Naive B cell (primary cell): ENCODE results near the gene TRIML2. TPM values are rescaled to one million over a fixed set of nuclear protein-coding genes. Genes with fewer than 3 reads are reported as not detected.
A peak's percentile ranks its signal among the peaks of the same experiment; 100 is the strongest.

Source experiments
- ATAC-seq, 2 donors: fragments of 150-1000 bp; cut with Tn5 transposase; 2 replicates each; pipeline ENCODE4 v1.10.0; 2021; ENCODE audit warnings: low read depth in 2 of 2, mild to moderate bottlenecking in 2 of 2, moderate library complexity in 2 of 2
- DNase-seq: peaks from one replicate; pipeline ENCODE4 v3.0.0; 2022
- H3K27ac Mint-ChIP-seq, 6 donors: one replicate each; pipeline ENCODE4 v1.8.0; 2020 to 2022; ENCODE audit warnings: mild to moderate bottlenecking in 6 of 6, mixed read lengths in 6 of 6, moderate library complexity in 5 of 6, inconsistent platforms in 2 of 6
- H3K27me3 Mint-ChIP-seq, 3 donors: one replicate each; pipeline ENCODE4 v1.8.0; 2021 to 2022; ENCODE audit warnings: mixed read lengths in 3 of 3, mild to moderate bottlenecking in 1 of 3
- H3K36me3 Mint-ChIP-seq, 2 donors: one replicate each; pipeline ENCODE4 v1.8.0; 2020 to 2022; ENCODE audit warnings: mixed read lengths in 2 of 2, inconsistent platforms in 1 of 2, mild to moderate bottlenecking in 1 of 2
- H3K4me1 Mint-ChIP-seq, 3 donors: one replicate each; pipeline ENCODE4 v1.8.0; 2020 to 2022; ENCODE audit warnings: mixed read lengths in 3 of 3, inconsistent platforms in 1 of 3, mild to moderate bottlenecking in 1 of 3, moderate library complexity in 1 of 3
- H3K4me3 Mint-ChIP-seq, 8 donors: one replicate each; pipeline ENCODE4 v1.8.0; 2020 to 2022; ENCODE audit warnings: mild to moderate bottlenecking in 8 of 8, mixed read lengths in 8 of 8, moderate library complexity in 8 of 8, inconsistent platforms in 2 of 8
- H3K9me3 Mint-ChIP-seq, 7 donors: one replicate each; pipeline ENCODE4 v1.8.0; 2020 to 2022; ENCODE audit warnings: mixed read lengths in 7 of 7, mild to moderate bottlenecking in 5 of 7, inconsistent platforms in 2 of 7, moderate library complexity in 1 of 7
- polyA plus RNA-seq, 6 donors: library from polyadenylated mRNA; unstranded; fragments of 300-500 nt; fragmentation: Illumina TruSeq; gene quantifications; one replicate each; pipeline ENCODE4 v1.2.3, GENCODE V29; 2021; ENCODE audit warnings: low read depth in 6 of 6

Gene TRIML2
- polyA plus RNA-seq, 6 donors from 2014 or later: not detected

DNA sequence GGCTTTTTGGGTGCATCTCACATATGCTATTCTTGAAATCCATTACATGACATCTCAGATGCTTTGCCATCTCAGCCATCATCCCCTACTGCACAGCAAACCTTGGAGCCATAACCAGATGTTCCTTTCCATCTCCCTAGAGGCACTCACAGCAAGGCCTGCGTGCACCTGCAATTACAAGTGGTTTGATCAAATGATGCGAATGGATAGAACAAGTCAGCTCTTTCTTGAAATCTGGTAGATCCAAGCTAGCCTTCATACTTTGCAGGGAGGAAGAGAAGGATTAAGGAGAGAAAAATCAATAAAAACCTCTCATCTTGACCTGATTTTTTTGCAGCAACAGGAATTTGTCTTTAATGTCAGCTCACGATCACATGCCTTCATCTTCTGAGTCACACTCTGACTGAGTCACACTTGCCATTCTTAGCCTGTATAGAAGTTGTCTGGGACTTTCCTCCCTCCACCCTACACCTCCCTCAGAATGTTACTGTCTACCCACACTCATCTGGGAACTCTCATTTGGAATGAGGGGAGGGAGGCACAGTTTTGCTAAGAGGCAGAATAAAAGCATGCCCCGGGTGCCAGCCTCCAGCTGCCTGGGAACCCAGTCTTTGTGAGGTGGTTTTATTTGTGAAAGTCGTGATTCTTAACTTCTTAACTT lies 17.9 kb upstream of the TRIML2 start:
- DNase-seq (no peak), ATAC-seq (no peak)
- H3K4me3 Mint-ChIP-seq: no peak overlapping the region
- no peaks in the 10 kb centered on the region for H3K36me3 Mint-ChIP-seq
- no peaks in the 10 kb centered on the region for H3K27me3 Mint-ChIP-seq
- peaks cover 4 to 22% (median 9%) of the 10 kb centered on the region in 7 donors for H3K9me3 Mint-ChIP-seq
- no peak overlapping the region for H3K27ac Mint-ChIP-seq
- H3K4me1 Mint-ChIP-seq: no peaks in the 10 kb centered on the region

DNA sequence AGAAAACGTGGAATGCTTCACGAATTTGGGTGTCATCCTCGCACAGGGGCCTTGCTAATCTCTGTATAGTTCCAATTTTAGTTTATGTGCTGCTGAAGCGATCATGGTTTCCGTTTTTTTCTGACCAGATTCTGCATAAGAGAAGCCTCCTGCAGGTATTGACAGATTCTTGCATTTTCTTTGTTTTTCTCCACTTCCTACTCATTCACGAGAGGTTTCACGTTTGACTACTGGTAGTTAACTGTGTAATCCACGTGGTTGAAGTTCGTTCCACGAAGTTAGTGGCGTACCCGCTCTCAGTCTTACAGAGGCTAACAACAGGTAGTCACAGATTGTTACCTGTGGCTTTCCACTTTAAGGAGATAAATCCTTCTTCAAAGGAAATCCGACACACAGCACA lies 12.1 kb upstream of the TRIML2 start:
- Mint-ChIP-seq H3K4me1 (no peaks in the 10 kb centered on the region), H3K4me3 (no peak overlapping the region), H3K9me3 (peaks cover 4 to 17% (median 10%) of the 10 kb centered on the region in 7 donors), H3K27me3 (no peaks in the 10 kb centered on the region), H3K27ac (no peak overlapping the region), H3K36me3 (no peaks in the 10 kb centered on the region)
- DNase-seq (no peak), ATAC-seq (no peak)

DNA sequence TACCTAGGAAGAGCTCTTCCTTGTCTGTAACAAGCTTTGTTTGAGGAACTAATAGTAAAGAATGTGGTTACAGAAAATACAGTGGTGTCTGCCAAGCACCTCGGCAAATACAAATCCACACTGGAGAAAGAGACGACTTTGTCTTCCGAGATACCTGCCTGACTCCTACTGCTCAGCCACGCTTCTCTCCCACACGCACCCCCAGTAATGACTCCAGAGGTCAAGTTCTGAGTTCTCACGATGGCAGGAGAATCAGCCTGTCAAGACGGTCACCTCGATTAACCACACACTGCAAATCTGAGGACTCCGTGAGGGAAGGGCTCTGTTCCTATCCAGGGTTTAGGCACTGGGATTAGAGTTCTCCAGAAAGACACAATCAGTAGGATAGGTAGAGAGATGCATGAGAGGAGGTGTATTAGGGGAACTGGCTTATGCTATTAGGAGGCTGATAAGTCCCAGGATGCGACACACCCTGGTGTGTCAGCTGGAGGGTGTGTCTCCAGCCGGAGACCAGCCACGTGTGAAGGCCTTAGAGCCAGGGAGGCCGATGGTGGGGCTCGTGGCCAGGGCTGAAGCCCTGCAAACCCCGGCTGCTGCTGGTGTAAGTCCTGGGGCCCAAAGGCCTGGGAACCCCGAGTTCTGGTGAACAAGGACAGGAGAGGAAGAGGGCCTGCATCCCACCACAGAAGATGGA lies 8.4 kb upstream of the TRIML2 start:
- H3K9me3 Mint-ChIP-seq: peaks cover 0 to 17% (median 10%) of the 10 kb centered on the region in 7 donors
- H3K36me3 Mint-ChIP-seq: no peaks in the 10 kb centered on the region
- no peaks in the 10 kb centered on the region for H3K4me1 Mint-ChIP-seq
- no peaks in the 10 kb centered on the region for H3K27me3 Mint-ChIP-seq
- ATAC-seq (no peak), DNase-seq (no peak)
- H3K27ac Mint-ChIP-seq: no peak overlapping the region
- no peak overlapping the region for H3K4me3 Mint-ChIP-seq

DNA sequence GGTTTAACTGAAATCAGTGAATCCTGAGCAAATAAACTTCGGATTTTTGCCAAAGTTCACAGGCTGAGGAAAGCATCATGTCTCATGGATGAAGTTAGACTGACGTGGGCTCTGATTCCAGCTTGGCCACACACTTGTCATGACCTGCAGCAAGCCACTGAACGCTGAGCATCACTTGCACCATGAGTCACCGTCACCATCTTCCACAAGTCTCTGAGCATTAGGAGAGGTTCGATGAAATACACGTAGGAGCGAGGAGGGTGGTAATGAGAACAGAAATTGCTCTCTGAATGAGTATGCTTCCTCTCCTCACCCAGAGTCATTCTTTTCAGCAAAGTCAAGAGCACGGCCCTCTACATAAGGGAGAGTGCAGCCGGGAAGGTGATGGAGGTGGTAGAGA lies 3.8 kb upstream of the TRIML2 start:
- Mint-ChIP-seq H3K4me1 (no peaks in the 10 kb centered on the region), H3K36me3 (no peaks in the 10 kb centered on the region), H3K27me3 (no peaks in the 10 kb centered on the region), H3K9me3 (peaks cover 0 to 19% (median 10%) of the 10 kb centered on the region in 7 donors), H3K27ac (no peak overlapping the region), H3K4me3 (no peak overlapping the region)
- no peak for ATAC-seq
- no peak for DNase-seq

DNA sequence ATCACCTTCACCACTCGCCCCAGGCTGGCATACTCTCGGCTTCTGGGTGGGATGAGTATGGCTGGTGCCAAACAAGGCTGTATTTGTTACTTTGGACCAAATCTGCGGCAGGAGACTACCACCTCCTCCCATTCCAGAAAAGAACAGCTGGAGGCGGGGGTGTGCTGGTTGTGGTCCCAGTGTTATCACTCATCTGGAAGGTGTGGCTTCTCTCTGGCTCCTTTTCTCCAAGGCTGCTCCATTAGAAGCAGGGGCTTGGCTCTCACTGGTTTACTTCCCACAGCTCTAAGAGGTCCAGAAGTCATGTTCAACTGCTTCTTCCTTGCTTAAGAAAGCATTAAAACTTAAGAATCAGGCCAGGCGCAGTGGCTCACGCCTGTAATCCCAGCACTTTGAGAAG lies 2.6 kb upstream of the TRIML2 start:
- no peaks in the 10 kb centered on the region for H3K4me1 Mint-ChIP-seq
- no peaks in the 10 kb centered on the region for H3K36me3 Mint-ChIP-seq
- DNase-seq: no peak
- no peak for ATAC-seq
- H3K27ac Mint-ChIP-seq: no peak overlapping the region
- H3K27me3 Mint-ChIP-seq: no peaks in the 10 kb centered on the region
- H3K4me3 Mint-ChIP-seq: no peak overlapping the region
- peaks cover 0 to 16% (median 12%) of the 10 kb centered on the region in 7 donors for H3K9me3 Mint-ChIP-seq

DNA sequence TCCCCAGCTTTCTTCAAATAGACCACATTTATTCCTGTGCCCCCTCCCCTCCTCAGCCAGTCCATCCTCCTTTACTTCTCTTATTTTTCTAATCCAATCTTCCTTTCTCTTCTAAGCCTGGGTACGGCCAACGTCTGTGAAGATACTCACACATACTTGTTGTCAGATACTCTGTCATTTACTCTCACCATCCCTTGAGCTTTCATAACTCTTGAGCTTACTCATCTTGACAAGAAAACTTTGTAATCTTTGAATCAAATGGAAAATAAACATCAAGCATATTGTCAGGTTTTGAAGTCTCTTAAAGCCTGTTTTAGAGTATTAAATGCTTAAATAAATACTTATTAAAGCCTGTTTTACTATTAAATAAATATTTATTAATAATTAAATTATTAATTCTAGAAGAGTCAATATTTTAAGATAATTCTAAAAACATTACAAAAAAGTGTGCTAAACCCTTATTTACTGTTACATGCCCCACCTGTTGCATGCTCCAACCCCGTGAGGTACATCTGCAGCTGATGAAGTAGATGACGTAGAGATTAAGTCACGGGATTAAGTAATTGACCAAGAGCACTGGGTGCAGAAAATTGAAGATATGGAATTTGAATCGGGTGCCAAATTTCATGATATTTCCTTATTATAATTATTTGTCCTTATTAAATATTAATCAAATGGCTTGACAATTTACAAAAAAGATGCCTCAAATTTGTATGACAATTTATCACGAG lies 1.5 kb upstream of the TRIML2 start:
- no peak overlapping the region for H3K4me3 Mint-ChIP-seq
- no peaks in the 10 kb centered on the region for H3K4me1 Mint-ChIP-seq
- H3K27ac Mint-ChIP-seq: no peak overlapping the region
- no peaks in the 10 kb centered on the region for H3K36me3 Mint-ChIP-seq
- H3K27me3 Mint-ChIP-seq: no peaks in the 10 kb centered on the region
- no peak for ATAC-seq
- H3K9me3 Mint-ChIP-seq: peaks cover 0 to 16% (median 11%) of the 10 kb centered on the region in 7 donors
- DNase-seq: no peak

DNA sequence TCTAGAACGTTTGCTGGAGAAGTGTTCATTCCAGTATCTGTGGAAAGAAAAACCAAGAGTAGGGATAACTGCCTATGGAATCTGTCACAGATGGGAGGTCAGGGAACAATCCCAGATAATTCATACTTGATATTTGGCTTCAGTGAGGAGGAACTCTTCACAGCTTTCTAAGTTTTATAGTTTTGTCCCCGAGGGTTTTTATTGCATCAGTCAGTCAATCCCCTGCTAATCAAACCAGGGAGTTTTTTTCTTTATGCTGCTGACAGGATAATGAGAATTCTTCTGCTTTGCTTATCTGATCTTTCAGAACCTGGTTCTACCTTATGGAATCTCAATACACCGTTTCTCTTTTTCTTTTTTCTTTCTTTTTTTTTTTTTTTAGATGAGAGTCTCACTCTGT lies 633 bp upstream of the TRIML2 start:
- DNase-seq (no peak), ATAC-seq (no peak)
- Mint-ChIP-seq H3K9me3 (peaks cover 6 to 16% (median 15%) of the 10 kb centered on the region in 7 donors), H3K4me1 (no peaks in the 10 kb centered on the region), H3K4me3 (no peak overlapping the region), H3K36me3 (no peaks in the 10 kb centered on the region), H3K27ac (no peak overlapping the region), H3K27me3 (no peaks in the 10 kb centered on the region)

DNA sequence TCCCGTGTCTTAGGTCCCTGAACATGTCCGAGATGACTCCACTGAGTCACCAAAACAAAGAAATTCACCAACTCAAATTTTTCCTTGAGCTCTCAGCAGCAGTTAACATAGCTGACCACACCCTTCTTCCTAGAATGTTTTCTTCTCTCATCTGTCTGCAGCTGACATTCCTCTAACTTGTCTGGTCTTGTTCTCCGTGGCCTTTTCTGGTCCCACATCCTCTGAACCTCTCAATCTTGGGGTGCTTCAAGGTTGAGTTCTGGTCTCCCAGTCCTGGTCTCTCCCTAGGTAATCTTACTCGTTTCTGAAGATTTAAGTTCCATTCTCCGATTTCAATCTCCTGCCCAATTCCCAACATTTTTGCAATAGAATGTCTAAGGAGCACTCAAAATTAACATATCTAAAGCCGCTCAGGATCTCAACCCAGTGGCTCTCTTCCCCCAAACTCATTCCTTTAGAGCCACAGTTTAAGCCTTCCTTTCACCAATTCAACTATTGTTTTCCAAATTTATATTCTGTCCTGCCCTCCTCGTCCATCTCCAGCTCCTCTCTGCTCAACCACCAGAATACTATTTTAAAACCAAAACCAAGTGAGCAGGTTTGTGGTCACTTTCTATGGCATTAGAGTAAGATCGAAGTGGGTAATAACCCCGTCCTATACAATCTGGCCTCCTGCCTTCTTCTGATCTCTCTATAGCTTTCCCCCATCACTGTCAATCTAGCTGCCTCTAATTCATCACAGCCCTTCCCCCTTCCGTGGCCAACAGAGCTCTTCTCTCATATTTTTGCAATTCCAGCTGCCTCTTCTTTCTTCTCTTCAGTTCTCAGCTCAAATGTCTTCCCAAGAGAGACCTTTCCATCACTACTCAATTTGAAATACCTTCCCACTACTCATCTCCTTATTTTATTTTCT lies 1.2 kb downstream of the TRIML2 start:
- ATAC-seq: no peak
- Mint-ChIP-seq H3K9me3 (peaks cover 7 to 29% (median 17%) of the 10 kb centered on the region in 7 donors), H3K4me1 (no peaks in the 10 kb centered on the region), H3K4me3 (no peak overlapping the region), H3K36me3 (no peaks in the 10 kb centered on the region), H3K27ac (peak overlapping the region in 1 of 6 donors; percentile 18), H3K27me3 (no peaks in the 10 kb centered on the region)
- no peak for DNase-seq

DNA sequence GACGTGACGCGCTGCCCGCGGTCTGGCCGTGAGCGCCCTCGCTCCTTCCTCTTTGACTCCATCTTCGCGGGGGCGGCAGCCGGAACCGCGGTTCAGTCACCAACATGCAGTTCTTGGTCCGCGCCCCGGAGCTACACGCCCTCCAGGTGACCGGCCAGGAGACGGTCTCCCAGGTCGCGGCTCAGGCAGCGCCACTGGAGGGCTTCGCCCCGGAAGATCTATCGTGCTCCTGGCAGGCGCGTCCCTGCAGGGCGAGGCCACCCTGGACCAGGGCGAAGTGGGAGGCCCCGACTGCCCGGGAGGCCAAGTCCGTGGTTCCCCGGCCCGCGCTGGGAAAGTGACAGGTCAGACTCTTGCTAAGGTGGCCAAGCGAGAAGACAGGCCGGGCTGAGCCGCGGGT lies 2.9 kb downstream of the TRIML2 start:
- peaks cover 10 to 29% (median 18%) of the 10 kb centered on the region in 7 donors for H3K9me3 Mint-ChIP-seq
- ATAC-seq: no peak
- no peak overlapping the region for H3K4me3 Mint-ChIP-seq

DNA sequence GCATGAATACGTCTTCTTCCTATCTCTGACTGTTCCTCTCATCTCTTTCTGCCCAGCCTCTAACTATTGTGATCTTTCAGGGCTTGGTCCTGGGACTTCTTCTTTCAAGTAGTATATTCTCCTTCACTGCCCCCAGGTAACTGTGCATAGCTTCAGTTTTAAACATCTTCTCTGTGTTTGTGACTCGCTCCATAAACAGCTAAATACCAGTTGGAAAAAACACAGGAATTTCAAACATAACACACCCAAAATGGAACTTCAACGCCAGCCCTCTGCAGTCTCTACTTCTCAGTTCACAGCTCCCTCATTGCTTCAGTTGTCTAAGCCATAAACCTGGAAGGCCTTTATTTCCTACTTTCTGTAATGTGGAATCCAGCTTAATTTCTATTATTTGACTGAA lies 16.6 kb downstream of the TRIML2 start:
- Mint-ChIP-seq H3K9me3 (peaks cover 5 to 39% (median 13%) of the 10 kb centered on the region in 7 donors), H3K27ac (no peak overlapping the region), H3K4me3 (no peak overlapping the region), H3K36me3 (peaks cover 0 to 5% of the 10 kb centered on the region in 2 donors), H3K4me1 (no peaks in the 10 kb centered on the region), H3K27me3 (no peaks in the 10 kb centered on the region)
- DNase-seq (no peak), ATAC-seq (no peak)

More for the DNA sequence above, 2.9 kb downstream of the TRIML2 start:
- Mint-ChIP-seq H3K27me3 (no peaks in the 10 kb centered on the region), H3K4me1 (no peaks in the 10 kb centered on the region), H3K27ac (no peak overlapping the region), H3K36me3 (no peaks in the 10 kb centered on the region)
- DNase-seq: no peak

DNA sequence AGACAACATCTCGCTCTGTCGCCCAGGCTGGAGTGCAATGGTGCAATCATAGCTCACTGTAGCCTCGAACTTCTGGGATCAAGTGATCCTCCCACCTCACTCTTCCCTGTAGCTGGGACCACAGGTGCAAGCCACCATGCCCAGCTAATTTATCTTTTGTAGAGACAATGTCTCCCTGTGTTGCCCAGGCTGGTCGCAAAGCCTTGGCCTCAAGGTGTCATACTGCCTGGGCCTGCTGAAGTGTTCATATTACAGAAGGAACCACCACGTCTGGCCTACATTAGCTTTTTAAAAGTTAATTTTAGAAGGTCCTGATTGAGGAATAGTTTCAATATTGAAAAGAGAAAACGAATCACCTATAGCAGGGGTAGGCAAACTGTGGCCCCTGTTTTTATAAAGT lies 22.5 kb downstream of the TRIML2 start:
- H3K4me1 Mint-ChIP-seq: no peaks in the 10 kb centered on the region
- H3K4me3 Mint-ChIP-seq: no peak overlapping the region
- DNase-seq (no peak), ATAC-seq (no peak)
- peaks cover 0 to 5% of the 10 kb centered on the region in 2 donors for H3K36me3 Mint-ChIP-seq
- no peaks in the 10 kb centered on the region for H3K27me3 Mint-ChIP-seq
- no peak overlapping the region for H3K27ac Mint-ChIP-seq
- peaks cover 9 to 37% (median 11%) of the 10 kb centered on the region in 7 donors for H3K9me3 Mint-ChIP-seq

DNA sequence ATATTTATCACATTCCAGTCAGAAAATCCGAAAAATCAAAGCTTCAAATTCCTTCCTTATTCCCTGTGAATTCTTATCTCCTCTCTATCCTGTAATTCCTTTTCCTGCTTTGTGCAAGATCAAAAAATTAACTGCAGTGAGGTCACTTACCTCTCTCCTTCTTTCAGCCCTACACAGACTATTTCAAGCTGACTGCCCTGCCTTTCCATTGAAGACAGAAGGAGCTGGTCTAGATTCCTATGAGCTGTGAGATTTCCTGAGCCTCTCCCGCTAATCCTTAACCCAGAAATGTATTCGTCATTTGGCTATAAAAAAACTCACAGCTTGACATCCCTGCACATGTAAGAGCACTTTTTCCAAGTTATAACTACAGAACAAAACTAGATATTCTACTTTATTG lies 26.6 kb downstream of the TRIML2 start:
- no peak overlapping the region for H3K4me3 Mint-ChIP-seq
- DNase-seq (no peak), ATAC-seq (no peak)
- no peaks in the 10 kb centered on the region for H3K4me1 Mint-ChIP-seq
- H3K27ac Mint-ChIP-seq: no peak overlapping the region
- H3K27me3 Mint-ChIP-seq: no peaks in the 10 kb centered on the region
- peaks cover 0 to 19% (median 10%) of the 10 kb centered on the region in 7 donors for H3K9me3 Mint-ChIP-seq
- H3K36me3 Mint-ChIP-seq: no peaks in the 10 kb centered on the region

DNA sequence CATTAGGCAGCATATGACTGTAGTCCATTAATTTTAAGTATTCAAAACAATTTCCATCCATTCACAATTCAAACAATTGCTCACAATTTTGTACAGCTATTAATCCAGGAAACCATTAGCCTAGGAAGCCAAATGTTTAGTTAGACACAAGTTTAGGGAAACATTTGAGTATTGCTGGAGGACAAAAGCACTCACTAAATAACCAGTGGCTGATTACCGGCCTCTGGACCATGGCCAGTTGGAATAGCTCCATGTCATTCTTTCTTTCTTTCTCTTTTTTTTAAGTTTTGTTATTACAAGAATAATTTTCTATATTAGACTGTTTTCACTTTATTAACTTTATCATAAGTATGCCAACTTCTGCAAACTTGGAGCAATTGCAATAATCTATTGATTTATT lies 31.3 kb downstream of the TRIML2 start:
- H3K9me3 Mint-ChIP-seq: peaks cover 0 to 12% (median 7%) of the 10 kb centered on the region in 7 donors
- no peaks in the 10 kb centered on the region for H3K27me3 Mint-ChIP-seq
- no peak overlapping the region for H3K4me3 Mint-ChIP-seq
- H3K36me3 Mint-ChIP-seq: no peaks in the 10 kb centered on the region
- H3K27ac Mint-ChIP-seq: no peak overlapping the region
- DNase-seq (no peak), ATAC-seq (no peak)
- no peaks in the 10 kb centered on the region for H3K4me1 Mint-ChIP-seq
